OCI-LY3 (cell line): ENCODE data around the gene STUB1.
"Not testable (repeated sequence)": the region's sequence is repeated elsewhere in the genome, so short reads cannot be mapped to it uniquely, and the experiment has no call there.

Source experiments
- H2AFZ ChIP-seq: fragments of 200-600, 300-600 bp; shearing (Covaris generic); 2 replicates; pipeline ENCODE4 v1.6.0; 2014; ENCODE audit warnings: antibody characterized with exemption, low read depth, low read length
- H3K27ac ChIP-seq: fragments of 200-600, 300-600 bp; sonication (generic); 2 replicates; pipeline ENCODE4 v1.5.1; 2014; ENCODE audit warnings: mild to moderate bottlenecking, low read length, moderate library complexity, mixed read lengths
- H3K27me3 ChIP-seq: fragments of 200-600, 300-600 bp; sonication (generic); 2 replicates; pipeline ENCODE4 v1.6.1; 2014; ENCODE audit warnings: low read depth, low read length, mixed read lengths
- H3K36me3 ChIP-seq: fragments of 200-600, 300-600 bp; sonication (generic); replicated peaks from 2 replicates; pipeline ENCODE3; 2014; ENCODE audit warnings: low read depth, low read length, mixed read lengths
- H3K4me1 ChIP-seq: fragments of 300-600, 200-600 bp; sonication (generic); 2 replicates; pipeline ENCODE4 v1.6.1; 2014; ENCODE audit warnings: low read length, mixed read lengths
- H3K4me2 ChIP-seq: fragments of 200-600, 300-600 bp; sonication (generic); 2 replicates; pipeline ENCODE4 v1.6.1; 2014; ENCODE audit warnings: low read length, mixed read lengths
- H3K4me3 ChIP-seq: fragments of 300-600, 200-600 bp; sonication (generic); 2 replicates; pipeline ENCODE4 v1.5.1; 2014; ENCODE audit warnings: antibody characterized with exemption, mild to moderate bottlenecking, low read length, moderate library complexity
- H3K79me2 ChIP-seq: fragments of 300-600, 200-600 bp; shearing (Covaris generic); 2 replicates; pipeline ENCODE4 v1.6.1; 2014; ENCODE audit warnings: mild to moderate bottlenecking, low read length, mixed read lengths
- H3K9ac ChIP-seq: fragments of 300-600, 200-600 bp; shearing (Covaris generic); 2 replicates; pipeline ENCODE4 v1.6.0; 2014; ENCODE audit warnings: mild to moderate bottlenecking, low read length, moderate library complexity
- H3K9me3 ChIP-seq: fragments of 200-600, 300-600 bp; shearing (Covaris generic); 2 replicates; pipeline ENCODE4 v1.6.1; 2014; ENCODE audit warnings: low read length, mixed read lengths; ENCODE audit not compliant: insufficient read depth
- H4K20me1 ChIP-seq: fragments of 200-600, 300-600 bp; sonication (generic); 2 replicates; pipeline ENCODE4 v1.6.1; 2016; ENCODE audit warnings: low read length, mixed read lengths; ENCODE audit not compliant: insufficient read depth
- EZH2phosphoT487 ChIP-seq: fragments of 200-600 bp; shearing (Covaris generic); IDR thresholded peaks from 2 replicates; pipeline ENCODE4 v1.6.1; 2018; ENCODE audit warnings: antibody characterized with exemption, mixed run types, low read depth
- TF ChIP-seq, protein P1 (sequence below): fragments of 200-600, 300-600 bp; sonication (generic); IDR thresholded peaks from 2 replicates; pipeline ENCODE4 v1.5.1; 2014; ENCODE audit warnings: antibody characterized with exemption, low read length, low read depth

The STUB1 gene

DNA sequence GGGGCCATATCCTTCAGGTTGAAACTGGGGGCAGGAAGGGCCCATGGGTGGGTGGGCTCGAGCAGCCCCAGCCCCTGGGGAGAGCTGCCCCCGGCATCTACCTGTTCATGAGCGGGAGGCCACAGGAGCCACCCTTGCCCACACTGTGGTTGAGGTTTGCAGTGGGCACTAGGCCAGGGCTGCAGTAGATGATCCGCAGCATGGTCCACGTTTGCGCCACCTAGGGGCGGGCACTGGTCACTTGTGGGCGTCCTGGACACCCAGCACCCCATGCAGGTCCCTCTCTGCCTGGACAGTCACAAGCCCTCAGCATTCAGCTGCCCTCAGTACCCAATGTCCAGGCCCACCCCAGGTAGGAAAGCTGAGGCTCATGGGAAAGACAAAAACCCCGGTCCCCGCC lies 5.8 kb downstream of the STUB1 start:
- no peak overlapping the region for H3K4me2 ChIP-seq
- H3K79me2 ChIP-seq: peaks cover 45% of the 10 kb centered on the region
- H3K4me3 ChIP-seq: no peak overlapping the region
- no peak overlapping the region for H2AFZ ChIP-seq
- H3K9ac ChIP-seq: no peak overlapping the region
- H3K27ac ChIP-seq: no peak overlapping the region
- no peaks in the 10 kb centered on the region for H3K27me3 ChIP-seq
- no peaks in the 10 kb centered on the region for H3K9me3 ChIP-seq
- peaks cover 24% of the 10 kb centered on the region for H3K4me1 ChIP-seq
- no peak for TF ChIP-seq EZH2phosphoT487
- TF ChIP-seq, protein P1, sequence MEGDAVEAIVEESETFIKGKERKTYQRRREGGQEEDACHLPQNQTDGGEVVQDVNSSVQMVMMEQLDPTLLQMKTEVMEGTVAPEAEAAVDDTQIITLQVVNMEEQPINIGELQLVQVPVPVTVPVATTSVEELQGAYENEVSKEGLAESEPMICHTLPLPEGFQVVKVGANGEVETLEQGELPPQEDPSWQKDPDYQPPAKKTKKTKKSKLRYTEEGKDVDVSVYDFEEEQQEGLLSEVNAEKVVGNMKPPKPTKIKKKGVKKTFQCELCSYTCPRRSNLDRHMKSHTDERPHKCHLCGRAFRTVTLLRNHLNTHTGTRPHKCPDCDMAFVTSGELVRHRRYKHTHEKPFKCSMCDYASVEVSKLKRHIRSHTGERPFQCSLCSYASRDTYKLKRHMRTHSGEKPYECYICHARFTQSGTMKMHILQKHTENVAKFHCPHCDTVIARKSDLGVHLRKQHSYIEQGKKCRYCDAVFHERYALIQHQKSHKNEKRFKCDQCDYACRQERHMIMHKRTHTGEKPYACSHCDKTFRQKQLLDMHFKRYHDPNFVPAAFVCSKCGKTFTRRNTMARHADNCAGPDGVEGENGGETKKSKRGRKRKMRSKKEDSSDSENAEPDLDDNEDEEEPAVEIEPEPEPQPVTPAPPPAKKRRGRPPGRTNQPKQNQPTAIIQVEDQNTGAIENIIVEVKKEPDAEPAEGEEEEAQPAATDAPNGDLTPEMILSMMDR: peak; percentile 29
- H4K20me1 ChIP-seq: 0 out of 2 replicates have a peak, but pooled peaks cover 4% of the 10 kb centered on the region
- peaks cover 24% of the 10 kb centered on the region for H3K36me3 ChIP-seq

DNA sequence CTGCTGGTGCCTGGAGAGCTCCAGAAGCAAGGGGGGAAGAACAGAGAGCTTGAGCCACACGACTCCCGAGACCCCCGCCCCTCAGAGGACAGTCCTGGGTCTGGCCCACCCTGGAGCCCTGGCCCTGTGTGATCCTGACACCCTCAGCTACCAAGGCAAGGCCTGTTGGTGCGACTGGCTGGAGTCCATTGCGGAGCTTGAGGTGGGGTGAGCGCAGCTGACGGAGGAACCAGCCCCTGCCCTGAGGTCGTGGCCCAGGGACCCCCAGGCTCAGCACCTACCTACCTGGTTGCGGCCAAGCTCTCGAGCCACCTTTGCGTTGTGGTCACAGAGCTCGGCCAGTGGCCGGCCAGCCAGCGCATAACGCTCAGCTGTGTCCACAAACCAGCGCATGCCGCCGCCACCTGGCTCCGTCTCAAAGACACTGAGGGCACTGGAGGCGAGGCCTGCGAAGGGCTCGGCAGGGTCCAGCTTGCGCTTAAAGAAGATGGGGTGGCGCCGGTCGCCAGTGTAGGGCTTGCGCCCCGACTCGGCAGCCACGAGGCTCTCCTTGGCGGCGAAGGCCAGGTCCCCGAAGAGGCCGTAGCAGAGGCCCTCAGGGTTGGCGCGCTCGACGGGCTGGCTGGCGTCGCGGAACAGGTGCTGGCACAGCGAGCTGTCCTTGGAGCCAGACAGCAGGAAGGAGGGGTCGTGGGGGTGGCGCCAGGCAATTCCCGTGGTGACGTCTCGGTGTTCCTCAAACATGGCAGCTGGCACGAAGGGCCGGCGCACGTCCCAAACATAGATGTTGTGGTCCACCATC lies 6.5 kb downstream of the STUB1 start:
- Histone ChIP-seq H2AFZ (no peak overlapping the region), H3K27me3 (no peaks in the 10 kb centered on the region), H3K4me3 (no peak overlapping the region), H3K9me3 (no peaks in the 10 kb centered on the region), H3K4me2 (no peak overlapping the region), H4K20me1 (no peaks in the 10 kb centered on the region), H3K27ac (no peak overlapping the region), H3K9ac (no peak overlapping the region), H3K4me1 (peaks cover 17% of the 10 kb centered on the region), H3K79me2 (peaks cover 38% of the 10 kb centered on the region), H3K36me3 (peaks cover 17% of the 10 kb centered on the region)
- no peak for TF ChIP-seq EZH2phosphoT487
- TF ChIP-seq, protein P1: no peak

DNA sequence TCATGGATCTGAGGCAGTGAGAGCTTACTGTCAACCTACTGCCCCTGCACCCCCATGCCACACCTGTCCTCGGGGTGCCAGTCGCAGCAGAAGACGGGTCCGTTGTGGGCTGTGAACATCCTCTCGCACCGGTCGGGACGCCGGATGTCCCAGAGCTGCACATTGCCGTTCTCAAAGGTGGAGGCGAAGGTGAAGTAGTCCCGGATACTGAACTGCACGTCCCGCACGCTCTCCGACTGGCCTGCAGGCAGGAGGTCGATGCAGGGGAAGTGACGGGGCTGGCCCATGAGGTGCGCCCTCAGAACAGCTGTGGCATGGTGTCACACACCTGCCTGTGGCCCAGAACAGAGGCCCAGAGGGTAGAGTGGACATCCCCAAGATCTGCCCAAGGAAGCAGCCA lies 7.3 kb downstream of the STUB1 start:
- H3K27me3 ChIP-seq: no peaks in the 10 kb centered on the region
- H3K4me2 ChIP-seq: no peak overlapping the region
- no peak overlapping the region for H3K27ac ChIP-seq
- peaks cover 30% of the 10 kb centered on the region for H3K79me2 ChIP-seq
- no peaks in the 10 kb centered on the region for H4K20me1 ChIP-seq
- H2AFZ ChIP-seq: no peak overlapping the region
- H3K4me3 ChIP-seq: no peak overlapping the region
- no peak for TF ChIP-seq EZH2phosphoT487
- TF ChIP-seq, protein P1: no peak
- peaks cover 9% of the 10 kb centered on the region for H3K36me3 ChIP-seq
- no peak overlapping the region for H3K9ac ChIP-seq
- no peaks in the 10 kb centered on the region for H3K9me3 ChIP-seq
- peaks cover 16% of the 10 kb centered on the region for H3K4me1 ChIP-seq

DNA sequence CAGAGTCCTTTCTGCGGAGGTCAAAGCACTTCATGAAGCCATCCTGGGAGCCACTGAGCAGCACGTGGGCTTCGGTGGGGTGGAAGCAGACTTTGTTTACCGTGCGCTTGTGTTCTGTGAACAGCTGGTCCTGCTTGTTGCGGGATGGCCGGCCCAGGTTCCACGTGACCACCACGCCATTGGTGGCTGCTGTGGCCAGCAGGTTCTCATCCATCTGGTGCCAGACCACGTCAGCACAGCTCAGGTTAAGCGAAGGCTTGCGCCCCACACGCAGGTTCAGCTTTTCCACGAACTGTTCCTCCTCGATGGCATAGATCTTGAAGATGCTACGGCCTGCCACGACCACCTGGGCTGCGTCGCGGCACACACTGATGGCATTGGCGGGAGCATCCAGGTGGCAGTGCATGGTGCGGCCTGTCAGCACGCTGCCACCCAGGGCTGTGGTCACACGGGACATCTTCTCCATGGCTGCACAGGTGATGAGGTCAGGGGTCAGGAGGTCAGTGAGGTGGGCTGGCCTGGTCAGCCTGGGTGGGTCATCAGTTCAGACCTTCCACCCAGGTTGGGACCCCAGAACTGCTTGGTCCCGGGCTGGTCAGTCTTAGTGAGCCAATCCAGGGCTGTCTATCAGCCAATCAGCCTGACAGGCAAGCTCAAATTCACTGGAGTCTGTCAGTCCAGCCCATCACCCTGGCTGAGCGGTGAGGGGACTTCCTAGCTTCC lies 9.1 kb downstream of the STUB1 start:
- Histone ChIP-seq H3K4me1 (peaks cover 9% of the 10 kb centered on the region), H3K36me3 (peaks cover 3% of the 10 kb centered on the region), H3K27me3 (no peaks in the 10 kb centered on the region), H2AFZ (no peak overlapping the region), H3K9ac (peak overlapping the region; percentile 81), H3K79me2 (peaks cover 15% of the 10 kb centered on the region), H3K4me3 (peak overlapping the region; percentile 93), H3K27ac (no peak overlapping the region; the same call in 1 of the 2 replicates), H4K20me1 (no peaks in the 10 kb centered on the region), H3K4me2 (peak overlapping the region; percentile 84), H3K9me3 (no peaks in the 10 kb centered on the region)
- TF ChIP-seq EZH2phosphoT487: no peak
- TF ChIP-seq, protein P1: no peak

DNA sequence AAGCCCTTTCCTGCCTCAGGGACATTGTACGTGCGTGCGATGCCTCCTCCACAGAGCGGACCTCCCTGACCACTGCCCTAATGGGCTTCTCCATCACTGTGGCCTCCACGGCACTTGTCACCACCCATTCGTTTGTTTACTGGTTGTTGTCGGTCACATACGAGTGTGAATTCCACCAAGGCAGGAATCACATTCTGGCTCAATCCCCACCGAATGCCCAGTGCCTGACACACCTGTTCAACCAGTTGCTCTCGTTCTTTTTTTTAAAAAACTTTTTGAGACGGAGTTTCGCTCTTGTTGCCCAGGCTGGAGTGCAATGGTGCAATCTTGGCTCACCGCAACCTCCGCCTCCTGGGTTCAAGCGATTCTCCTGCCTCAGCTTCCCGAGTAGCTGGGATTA lies 11.0 kb downstream of the STUB1 start:
- H3K36me3 ChIP-seq, H3K4me2 ChIP-seq, H4K20me1 ChIP-seq, H3K9me3 ChIP-seq, H2AFZ ChIP-seq, H3K27ac ChIP-seq, H3K9ac ChIP-seq, H3K4me3 ChIP-seq, H3K27me3 ChIP-seq, H3K4me1 ChIP-seq: not testable (repeated sequence)
- H3K79me2 ChIP-seq: peaks cover 15% of the 10 kb centered on the region
